ENCODE results near the gene LRP2.
"Not testable (repeated sequence)": the region's sequence is repeated elsewhere in the genome, so short reads cannot be mapped to it uniquely, and the experiment has no call there.

Gene LRP2

DNA sequence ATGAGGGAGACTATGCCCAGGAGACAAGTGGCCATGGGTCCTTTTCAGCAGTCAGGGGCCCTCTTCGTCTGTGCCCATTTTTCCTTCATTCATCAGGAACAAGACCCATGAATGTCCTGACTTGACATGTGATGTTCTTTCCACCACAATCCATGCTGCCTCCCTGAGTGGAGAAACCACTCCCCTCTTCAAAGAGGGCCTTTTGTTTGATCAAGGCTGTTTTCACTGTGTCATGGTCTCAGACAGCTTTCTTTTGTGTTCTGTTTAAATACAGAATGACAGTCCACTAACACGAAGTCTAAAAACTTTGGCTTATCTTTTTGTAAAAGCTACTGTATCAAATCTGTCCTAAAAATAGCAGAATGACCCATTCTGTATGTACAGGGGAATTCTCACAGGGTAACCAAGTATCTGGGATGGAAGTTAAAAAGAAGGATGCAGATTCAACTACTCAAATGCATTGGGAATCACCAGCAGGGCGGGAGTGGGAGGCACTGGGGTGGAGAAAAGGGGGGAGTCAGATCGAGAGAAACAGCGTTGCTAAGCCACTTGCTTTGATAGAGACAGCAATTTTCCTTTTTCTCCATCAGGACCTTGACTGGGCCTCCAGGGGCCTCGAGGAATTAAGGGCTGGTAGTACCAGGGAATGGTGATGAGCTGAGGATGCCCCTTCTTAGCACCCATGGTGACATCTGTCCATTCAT lies 13.9 kb downstream of the LRP2 start:
- DNase-seq (ENCODE audit: low read depth, low spot score) = no peak

DNA sequence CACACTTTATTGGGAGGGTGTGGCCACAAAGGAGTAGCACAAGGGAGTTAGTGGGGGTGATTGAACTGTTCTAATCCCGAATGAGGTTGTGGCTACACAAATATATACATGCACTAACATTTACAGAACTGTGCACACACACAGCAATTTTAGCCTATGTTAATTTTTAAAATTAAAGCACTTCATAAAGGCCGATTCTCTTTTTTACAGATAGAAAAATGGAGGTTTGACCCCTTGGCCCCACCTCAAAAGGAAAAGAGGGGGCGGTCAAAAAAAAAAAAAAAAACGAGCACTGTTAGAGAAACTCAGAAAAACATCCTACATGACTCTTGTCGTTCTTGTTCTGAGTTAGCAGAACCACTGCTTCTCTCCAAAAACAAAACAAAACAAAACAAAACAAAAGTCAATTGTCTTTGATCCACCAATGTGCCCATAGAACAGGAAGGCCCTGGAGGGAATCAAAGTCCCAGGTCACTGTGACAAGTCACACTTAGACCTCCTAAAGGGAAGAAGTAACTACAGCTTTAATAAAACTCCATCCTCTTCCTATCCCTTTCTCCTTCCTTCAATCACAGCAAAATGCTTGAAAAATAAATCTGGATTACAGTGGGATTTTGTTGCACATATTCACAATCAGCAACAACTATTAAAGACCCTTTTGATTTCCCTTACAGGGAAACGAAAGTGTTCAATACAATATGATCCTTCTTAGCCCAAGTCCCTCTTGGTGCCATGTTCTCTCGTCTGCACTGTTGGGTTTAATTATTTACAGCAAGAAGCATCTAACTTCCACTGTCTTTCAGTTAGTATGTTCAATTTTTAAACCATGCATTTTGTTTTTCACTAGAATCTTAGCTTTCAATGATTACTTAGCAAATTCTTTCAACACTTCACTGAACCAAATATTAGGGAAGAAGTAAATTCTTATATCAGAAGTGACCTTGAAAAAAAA lies 16.6 kb downstream of the LRP2 start:
- DNase-seq (ENCODE audit: low read depth, low spot score) = no peak

DNA sequence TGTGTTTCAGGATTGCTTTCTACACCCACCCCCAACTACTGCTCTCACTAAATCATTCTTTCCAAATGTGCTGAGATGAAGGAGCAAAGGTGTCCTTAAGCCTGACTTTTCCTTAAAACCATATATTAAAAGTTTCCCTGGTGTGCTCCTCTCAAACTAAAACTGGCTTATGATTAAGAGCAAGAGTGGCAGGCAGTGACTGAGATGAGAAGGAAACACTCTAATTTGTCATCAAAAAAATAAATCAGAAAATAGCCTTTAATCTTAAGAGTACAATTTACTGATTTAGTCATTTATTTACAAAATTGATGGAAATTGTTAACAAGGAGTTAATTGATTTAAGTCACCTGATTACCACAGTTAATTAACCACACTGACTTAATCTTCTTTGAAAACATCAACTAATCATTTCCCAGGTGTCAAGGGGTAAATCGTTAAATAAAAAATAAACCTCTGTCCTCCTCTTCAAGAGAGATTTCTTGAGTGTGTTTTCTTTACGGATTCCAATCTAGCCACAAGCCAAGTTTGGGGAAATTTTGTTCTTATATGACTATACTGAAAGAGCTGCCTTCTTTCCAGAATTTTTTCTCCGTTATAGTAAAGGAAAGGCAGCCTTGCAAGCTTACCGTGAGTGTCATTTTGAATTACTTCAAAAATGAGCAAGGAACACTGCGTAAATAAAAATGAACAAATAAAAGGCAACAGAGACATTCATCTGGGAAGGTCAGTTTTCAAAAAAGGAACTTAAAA lies 17.4 kb downstream of the LRP2 start:
- DNase-seq (ENCODE audit: low read depth, low spot score) = no peak

DNA sequence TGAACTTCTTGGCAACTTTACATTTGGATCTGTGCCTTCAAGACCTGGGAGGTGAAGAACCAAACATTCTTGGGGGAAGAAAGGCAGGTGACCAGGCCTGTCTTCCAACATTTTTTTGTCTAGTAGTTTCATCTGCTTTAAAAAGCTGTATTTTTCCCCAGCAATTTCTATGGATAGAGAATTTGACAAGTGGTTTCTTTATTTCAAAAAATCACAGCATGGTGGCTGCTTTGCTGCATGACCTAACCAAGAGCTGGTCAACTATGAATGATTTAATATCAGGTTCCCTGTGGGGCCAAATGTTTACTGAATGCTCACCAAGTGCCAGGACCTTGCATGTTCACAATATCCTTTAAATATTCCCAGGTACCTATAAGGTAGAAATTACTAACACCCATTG lies 19.1 kb downstream of the LRP2 start:
- DNase-seq (ENCODE audit: low read depth, low spot score) = no peak

DNA sequence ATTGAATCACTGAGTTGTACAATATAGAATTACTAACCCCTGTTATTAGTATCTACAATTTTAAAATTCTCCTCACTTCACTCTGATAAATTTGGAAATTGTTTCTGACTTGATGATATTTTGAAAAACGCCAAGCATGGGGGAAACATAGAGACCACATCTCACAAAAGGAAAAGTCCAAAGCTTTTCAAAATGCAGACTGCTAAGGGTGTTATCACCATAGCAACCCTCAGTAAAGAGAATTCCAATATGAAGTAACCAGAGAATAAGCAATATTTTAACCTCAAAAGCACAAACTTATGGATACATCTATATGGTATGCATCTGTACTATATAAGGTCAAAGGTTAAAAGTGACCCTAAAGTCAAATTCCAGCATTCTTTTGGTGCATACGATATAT lies 22.7 kb downstream of the LRP2 start:
- no peak for DNase-seq (ENCODE audit: low read depth, low spot score)

DNA sequence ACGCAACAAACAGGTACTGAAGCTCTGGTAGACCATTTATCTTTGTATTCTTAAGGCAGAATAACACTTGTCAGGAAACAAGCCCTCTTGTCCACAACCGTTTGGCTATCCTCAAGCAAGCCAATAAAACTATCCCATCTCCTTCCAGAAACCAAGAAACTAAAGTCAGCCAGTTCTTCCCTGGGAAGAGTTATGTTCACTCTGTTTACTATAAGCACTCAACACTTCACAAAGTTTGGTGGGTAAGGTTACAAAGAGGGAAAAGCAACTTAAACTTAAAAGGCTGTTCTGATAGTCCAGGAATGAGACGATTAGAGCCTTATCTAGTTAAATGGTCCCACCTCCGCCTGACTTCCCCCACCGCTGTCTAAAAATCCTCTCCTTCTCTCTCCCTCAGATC lies 25.6 kb downstream of the LRP2 start:
- DNase-seq (ENCODE audit: low read depth, low spot score) = no peak

DNA sequence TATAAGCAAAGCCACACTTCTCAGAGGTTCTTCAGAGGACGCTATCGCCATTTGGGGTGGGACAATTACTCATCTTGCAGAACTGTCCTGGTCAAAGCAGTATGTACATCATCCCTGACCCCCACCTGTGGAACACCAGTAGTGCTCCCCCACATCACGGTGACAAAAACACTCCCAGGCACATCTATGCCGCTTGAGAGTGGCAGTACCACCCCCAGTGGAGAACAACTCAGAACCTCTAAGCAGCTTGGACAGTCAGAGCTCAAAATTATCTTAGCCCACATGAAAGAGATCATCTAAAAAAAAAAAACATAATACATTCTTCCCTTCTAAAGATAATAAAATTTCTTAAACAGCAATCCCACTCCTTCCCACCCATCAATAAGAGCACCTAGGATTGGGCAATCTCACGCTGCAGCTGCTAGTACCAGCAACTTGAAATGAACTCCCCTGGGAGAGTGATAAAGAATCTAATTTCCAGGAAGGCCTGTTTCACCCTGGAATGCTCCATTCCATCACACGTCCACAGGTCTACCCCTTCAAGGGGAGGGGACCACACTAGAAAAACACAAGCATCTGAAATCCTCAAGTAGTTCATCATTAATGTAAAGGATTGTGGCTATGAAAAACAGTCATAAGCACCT lies 31.7 kb downstream of the LRP2 start:
- no peak for DNase-seq (ENCODE audit: low read depth, low spot score)

DNA sequence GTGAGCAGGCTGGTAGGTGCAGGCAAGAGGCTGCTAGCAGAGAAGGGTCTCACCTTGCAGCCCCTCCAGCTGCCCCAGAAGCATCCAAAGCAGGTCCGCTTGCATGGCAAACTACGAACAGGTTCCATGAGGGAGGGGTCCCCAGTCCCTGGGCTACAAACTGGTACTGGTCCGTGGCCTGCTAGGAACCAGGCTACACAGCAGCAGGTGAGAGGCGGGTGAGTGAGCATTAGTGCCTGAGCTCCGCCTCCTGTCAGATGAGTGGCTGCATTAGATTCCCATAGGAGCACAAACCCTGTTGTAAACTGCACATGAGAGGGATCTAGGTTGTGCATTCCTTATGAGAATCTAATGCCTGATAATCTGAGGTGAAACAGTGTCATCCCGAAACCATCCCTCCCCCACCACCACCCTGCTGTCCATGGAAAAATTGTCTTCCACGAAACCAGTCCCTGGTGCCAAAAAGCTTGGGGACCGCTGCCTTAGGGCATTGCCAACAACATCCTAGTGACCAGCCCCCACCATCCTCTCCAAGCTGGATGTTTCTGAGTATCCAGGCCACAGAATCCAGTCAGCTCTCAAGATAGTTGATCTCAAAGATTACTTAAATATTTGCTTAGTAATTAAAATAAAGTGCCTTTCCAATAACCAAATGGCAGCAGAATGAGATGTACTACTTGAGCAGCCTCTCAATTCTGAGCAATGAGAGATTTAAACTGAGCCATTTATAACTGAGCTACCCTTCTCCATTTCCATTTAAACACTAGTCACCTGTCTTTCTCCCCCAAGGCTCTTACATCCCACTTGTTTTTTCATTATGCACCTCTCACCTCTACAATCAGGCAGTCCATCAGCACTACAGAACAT lies 32.4 kb downstream of the LRP2 start:
- DNase-seq (ENCODE audit: low read depth, low spot score) = no peak

DNA sequence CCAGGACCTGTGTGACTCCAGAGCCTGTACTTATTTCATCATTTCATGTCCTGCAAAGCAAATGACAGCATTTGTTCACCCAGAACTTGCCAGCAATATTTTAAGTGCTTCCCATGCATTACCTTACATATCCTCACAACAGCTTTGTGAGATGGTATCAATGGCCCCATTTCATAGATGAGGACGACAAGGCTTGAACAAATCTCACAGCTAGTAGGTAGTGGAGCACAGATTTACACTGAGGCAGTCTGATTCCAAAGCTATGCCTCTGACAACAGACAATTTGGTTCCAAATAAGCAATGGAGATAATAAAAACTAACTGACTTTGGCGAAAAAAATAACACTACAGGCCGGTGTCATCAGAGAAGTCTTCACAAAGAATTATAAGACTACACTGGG lies 33.5 kb downstream of the LRP2 start:
- no peak for DNase-seq (ENCODE audit: low read depth, low spot score)

DNA sequence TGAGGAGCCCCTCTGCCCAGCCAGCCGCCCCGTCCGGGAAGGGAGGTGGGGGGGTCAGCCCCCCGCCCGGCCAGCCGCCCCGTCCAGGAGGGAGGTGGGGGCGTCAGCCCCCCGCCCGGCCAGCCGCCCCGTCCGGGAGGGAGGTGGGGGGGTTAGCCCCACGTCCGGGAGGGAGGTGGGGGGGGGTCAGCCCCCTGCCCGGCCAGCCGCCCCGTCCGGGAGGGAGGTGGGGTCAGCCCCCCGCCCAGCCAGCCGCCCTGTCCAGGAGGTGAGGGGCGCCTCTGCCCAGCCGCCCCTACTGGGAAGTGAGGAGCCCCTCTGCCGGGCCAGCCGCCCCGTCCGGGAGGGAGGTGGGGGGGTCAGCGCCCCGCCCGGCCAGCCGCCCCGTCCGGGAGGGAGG lies 34.5 kb downstream of the LRP2 start:
- not testable (repeated sequence) for DNase-seq (ENCODE audit: low read depth, low spot score)

DNA sequence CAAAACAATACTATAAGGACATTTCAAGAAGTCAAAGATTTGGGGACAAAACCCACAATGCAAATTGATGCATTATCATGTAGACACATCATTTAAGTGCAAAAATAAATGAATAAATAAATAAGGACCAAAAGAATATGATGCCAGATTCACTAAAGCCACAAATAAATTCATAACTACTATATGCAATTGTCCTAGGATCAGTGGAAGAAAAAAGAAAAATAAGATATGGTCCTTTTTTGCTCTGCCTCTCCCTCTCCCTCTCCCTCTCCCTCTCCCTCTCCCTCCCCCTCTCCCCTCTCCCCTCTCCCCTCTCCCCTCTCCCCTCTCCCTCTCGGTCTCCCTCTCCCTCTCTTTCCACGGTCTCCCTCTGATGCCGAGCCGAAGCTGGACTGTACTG lies 36.4 kb downstream of the LRP2 start:
- DNase-seq (ENCODE audit: low read depth, low spot score) = not testable (repeated sequence)

DNA sequence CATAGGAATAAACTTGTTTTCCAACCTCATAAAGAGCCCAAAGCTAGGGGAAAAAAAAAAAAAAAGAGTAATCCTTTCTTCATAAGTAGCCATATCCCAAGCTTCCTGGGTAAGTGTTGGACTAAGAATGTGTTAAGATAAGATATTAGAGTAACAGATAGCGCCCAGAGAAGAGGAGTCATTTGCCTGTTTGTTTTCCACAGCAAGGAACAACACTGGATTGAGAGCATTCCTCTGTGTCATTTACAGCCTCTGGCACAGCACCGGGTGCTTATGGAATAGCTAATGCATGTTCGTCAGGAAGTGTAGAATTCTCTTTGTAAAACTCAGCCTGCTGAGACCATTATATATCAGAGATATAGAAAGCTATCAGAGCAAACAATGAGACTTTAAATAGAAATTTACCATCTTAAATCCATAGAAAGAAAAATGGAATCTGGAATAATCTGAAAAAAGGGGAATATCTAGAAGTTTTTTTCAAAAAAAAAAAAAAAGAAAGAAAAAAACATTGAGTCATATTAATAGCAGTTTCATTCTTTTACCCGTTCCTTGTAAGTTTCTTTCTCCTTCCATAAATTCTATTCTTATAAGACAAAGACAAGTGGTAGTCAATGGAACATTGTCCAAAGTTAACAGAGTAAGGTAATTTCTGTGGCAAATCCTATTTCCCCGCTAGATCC lies 37.6 kb downstream of the LRP2 start:
- DNase-seq (ENCODE audit: low read depth, low spot score) = no peak

DNA sequence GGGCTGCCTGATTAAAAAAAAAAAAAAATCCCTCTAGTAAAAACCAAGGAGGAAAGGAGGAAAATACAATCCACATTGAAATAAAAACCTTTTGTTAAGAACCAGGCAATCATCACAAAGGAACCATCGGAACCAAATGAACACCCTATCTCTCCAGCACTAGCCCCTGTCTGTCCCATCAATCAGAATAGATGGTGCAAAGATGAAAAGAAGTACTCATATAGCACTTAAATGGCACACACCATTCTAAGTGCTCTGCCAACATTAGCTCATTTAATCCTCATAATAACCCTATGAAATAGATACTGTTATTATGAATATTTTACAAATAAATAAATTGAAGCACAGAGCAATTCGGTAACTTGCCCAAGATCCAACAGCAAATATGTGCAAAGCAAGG lies 38.5 kb downstream of the LRP2 start:
- DNase-seq (ENCODE audit: low read depth, low spot score) = no peak

DNA sequence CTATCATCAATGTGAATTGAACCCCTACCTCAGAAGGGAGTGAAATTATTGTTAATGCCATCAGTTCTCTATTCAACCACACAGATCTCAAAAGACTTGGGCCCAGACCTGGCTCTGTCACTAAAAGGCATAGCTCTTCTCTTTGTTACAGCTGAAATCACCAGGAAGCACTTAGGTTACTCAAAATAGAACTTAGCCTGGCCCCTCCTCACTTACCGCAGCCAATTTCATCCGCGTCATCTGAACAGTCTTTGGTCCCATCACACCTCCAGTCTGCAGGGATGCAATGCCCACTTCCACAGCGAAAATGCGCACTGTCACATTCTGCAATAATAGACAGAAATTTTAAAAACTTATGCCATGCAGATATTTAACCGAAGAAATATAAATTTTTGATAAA lies 41.8 kb downstream of the LRP2 start:
- DNase-seq (ENCODE audit: low read depth, low spot score) = no peak

DNA sequence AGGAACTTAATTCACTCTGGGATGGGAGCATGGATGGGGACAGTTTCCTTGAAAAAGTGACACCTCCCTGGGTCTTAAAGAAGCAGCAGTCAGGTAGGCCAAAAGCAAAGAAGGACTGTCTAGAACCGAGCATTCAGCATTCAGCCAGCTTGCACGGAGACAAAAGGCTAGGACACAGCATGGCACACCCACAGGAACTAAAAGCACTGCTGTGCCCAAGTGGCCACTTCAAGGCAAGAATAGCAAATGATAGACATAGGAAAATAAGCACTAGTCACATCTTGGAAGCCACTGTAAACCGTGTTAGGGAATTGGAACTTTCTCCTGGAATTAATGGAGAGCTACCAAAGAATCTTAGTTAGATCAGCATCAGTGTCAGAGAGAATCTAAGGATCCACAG lies 47.0 kb downstream of the LRP2 start:
- no peak for DNase-seq (ENCODE audit: low read depth, low spot score)

DNA sequence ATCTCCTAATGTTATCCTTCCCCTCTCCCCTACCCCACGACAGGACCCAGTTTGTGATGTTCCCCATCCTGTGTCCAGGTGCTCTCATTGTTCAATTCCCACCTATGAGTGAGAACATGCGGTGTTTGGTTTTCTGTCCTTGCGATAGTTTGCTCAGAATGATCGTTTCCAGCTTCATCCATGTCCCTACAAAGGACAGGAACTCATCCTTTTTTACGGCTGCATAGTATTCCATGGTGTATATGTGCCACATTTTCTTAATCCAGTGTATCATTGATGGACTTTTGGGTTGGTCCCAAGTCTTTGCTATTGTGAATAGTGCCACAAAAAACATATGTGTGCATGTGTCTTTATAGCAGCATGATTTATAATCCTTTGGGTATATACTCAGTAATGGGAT lies 54.0 kb downstream of the LRP2 start:
- DNase-seq (ENCODE audit: low read depth, low spot score) = not testable (repeated sequence)

DNA sequence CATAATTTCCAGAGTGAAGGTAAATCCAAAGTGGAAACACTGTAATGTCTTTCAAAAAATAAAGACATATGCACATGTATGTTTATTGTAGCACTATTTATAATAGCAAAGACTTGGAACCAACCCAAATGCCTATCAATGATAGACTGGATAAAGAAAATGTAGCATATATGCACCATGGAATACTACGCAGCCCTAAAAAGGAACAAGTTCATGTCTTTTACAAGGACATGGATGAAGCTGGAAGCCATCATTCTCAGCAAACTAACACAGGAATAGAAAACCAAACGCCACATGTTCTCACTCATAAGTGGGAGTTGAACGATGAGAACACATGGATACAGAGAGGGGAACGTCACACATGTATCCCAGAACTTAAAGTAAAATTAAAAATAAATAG lies 57.6 kb downstream of the LRP2 start:
- DNase-seq (ENCODE audit: low read depth, low spot score) = not testable (repeated sequence)

DNA sequence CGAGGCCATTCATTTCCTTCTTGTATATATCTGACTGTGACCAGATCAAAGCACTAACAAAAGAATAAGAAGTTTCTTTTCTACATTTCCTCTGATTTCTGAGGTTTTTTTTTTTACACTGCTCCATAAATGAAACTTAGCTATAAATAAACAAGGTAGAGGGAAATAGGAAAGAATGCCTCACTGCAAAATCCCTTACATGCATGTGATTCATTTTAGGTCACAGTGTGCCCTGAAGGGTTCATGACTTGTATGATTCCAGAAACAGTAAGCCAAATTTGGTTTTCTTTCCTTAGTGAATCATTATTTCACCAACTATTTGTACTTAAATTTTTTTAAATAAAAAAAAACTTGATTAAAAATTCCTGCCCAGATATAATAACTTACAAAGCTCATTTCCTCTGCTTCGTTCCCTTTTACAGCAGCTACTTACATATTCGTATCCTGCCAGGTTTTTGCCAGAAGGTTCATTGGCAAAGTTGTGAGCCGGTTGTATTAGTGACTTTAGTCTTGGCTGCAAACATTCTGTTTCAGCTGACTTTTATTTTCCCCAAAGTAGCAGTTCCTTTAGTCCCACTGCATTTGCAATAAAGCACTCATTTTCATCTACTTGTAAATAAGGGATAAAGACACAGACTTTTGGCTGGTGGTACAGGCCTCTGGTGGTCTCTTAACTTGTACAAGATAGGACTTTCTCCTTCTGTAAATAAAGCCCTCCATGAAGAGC lies 58.6 kb downstream of the LRP2 start:
- no peak for DNase-seq (ENCODE audit: low read depth, low spot score)

DNA sequence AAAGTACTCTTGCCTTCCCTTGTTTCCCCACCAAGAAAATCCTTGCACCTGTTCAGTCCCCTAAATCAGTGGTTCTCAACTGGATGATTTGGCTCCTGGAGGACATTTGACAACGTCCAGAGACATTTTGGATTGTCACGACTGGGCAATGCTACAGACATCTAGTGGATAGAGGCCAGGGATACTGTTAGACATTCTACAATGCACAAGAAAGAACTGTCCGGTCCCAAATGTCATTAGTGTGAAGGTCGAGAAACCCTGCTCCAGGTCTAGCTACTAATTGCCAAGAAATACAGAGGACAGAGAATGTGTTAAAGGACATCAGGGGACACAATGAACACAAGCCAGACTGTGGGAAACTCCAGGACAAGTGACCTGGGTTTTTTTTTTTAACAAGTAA lies 60.0 kb downstream of the LRP2 start:
- DNase-seq (ENCODE audit: low read depth, low spot score) = no peak

Measured in activated naive CD8-positive, alpha-beta T cell treated with anti-CD3 and anti-CD28 coated beads, Interleukin-2, amount 50 U/mL, for 16 hours (primary cell).